Measurements from ENCODE around the gene SNAI1. TPM values are rescaled to one million over a fixed set of nuclear protein-coding genes. Genes with fewer than 3 reads are reported as not detected.

Gene SNAI1
- total and polyA plus RNA-seq, 2 donors (not counting 3 experiments of a cell fraction or from before 2014, with no cell fraction given) = 10.8 to 13.4 TPM

DNA sequence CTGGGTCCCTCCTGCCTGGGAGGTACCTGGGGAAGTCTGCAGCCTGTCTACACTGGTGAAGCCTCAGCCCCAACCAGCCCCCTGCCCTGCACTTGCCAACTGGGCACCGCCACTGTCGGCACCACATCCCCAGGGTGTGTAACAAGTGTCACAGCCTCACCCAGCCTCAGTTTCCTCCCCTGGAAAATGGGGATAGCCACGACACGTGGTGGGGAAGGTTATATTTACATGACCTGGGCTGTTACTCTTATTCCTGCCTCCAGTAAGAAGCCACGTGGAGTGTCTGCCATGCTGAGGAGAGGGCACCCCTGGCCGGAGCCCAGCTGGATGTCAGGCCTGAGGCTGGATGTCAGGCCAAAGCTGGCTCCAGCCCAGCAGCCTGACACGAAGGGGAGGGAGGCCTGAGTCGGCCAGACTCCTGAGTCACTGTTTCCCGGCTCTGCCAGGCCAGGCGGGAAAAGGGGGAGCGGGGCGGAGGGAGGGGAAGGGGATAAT is 44.9 kb downstream of the SNAI1 start:
- peak; percentile 95 for DNase-seq (ENCODE audit: low read depth, low spot score)
- peak overlapping the region; percentile 99 for H3K27ac ChIP-seq (ENCODE audit: insufficient read depth, low read depth, low read length)
- no peaks in the 10 kb centered on the region for H3K36me3 ChIP-seq (ENCODE audit: control insufficient read depth in 2 of 2, extremely low read depth in 1 of 2, insufficient read depth in 2 of 2, low read length in 2 of 2)
- peak overlapping the region; percentile 61 for H3K9ac ChIP-seq (replicated peaks; ENCODE audit: extremely low read depth, insufficient read depth, low read length)
- H3K9me3 ChIP-seq (replicated peaks; ENCODE audit: control insufficient read depth, insufficient read depth, low read length) = no peaks in the 10 kb centered on the region
- H2AFZ ChIP-seq (ENCODE audit: low read depth, low read length) = no peak overlapping the region
- dilution Hi-C loops (cut with MboI; ENCODE audit: extremely low pct_ligation_motif_present, low sequenced_read_pairs) = no loop called here
- intact Hi-C loops (cut with micrococcal nuclease) = no loop called here
- FAIRE-seq = peak; percentile 93
- TF ChIP-seq POLR2A (IDR thresholded peaks at IDR 0.05; ENCODE audit: low read depth, low read length) = peak; percentile 9
- TF ChIP-seq JUN (IDR thresholded peaks at IDR 0.05; ENCODE audit: borderline replicate concordance, insufficient read depth, insufficient read length, low read depth) = no peak
- TF ChIP-seq MAX (IDR thresholded peaks at IDR 0.05; ENCODE audit: insufficient read depth, insufficient read length) = peak; percentile 91
- peak; percentile 73 for TF ChIP-seq FOS (IDR thresholded peaks at IDR 0.05; ENCODE audit: borderline replicate concordance, insufficient read depth, low read length)
- no peak for TF ChIP-seq GATA2 (IDR thresholded peaks at IDR 0.05; ENCODE audit: insufficient read depth, insufficient read length, low read depth, low read length)
- no peak for TF ChIP-seq EZH2 (IDR thresholded peaks at IDR 0.05; ENCODE audit: borderline replicate concordance, low read depth, low read length, severe bottlenecking)
- TF ChIP-seq, protein P1, sequence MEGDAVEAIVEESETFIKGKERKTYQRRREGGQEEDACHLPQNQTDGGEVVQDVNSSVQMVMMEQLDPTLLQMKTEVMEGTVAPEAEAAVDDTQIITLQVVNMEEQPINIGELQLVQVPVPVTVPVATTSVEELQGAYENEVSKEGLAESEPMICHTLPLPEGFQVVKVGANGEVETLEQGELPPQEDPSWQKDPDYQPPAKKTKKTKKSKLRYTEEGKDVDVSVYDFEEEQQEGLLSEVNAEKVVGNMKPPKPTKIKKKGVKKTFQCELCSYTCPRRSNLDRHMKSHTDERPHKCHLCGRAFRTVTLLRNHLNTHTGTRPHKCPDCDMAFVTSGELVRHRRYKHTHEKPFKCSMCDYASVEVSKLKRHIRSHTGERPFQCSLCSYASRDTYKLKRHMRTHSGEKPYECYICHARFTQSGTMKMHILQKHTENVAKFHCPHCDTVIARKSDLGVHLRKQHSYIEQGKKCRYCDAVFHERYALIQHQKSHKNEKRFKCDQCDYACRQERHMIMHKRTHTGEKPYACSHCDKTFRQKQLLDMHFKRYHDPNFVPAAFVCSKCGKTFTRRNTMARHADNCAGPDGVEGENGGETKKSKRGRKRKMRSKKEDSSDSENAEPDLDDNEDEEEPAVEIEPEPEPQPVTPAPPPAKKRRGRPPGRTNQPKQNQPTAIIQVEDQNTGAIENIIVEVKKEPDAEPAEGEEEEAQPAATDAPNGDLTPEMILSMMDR (IDR thresholded peaks at IDR 0.05; ENCODE audit: extremely low read depth in 1 of 2, insufficient read depth in 1 of 2, low read depth in 1 of 2, low read length in 2 of 2) = no peak
- TF ChIP-seq MYC (IDR thresholded peaks at IDR 0.05; ENCODE audit: low read depth, low read length) = peak; percentile 95
- TF ChIP-seq POLR2AphosphoS5 (IDR thresholded peaks at IDR 0.05; ENCODE audit: insufficient read depth, low read depth, low read length) = peak; percentile 91
- H4K20me1 ChIP-seq (replicated peaks; ENCODE audit: control insufficient read depth, extremely low read depth, insufficient read depth, low read length) = no peaks in the 10 kb centered on the region
- no peak overlapping the region for H3K4me2 ChIP-seq (ENCODE audit: insufficient read depth, low read length)
- H3K27me3 ChIP-seq (ENCODE audit: control insufficient read depth in 2 of 2, insufficient read depth in 2 of 2, low read length in 2 of 2) = no peaks in the 10 kb centered on the region
- ChIA-PET CTCF (interaction anchor here (0.7 to 2.1 kb wide), 6 partner anchors 15 to 48 kb away, joined by 3 to 7 read pairs (median 6); no protein-coding TSS in a partner anchor), POLR2A (interaction anchor here (0.7 kb wide), 1 partner anchor 39 kb away, joined by 4 read pairs; no protein-coding TSS in a partner anchor)
- no peak overlapping the region for H3K4me3 ChIP-seq (replicated peaks in 1 of 3; ENCODE audit: insufficient read depth in 1 of 3, low read depth in 1 of 3, low read length in 3 of 3)
- no TSS peak for BruUV-seq (replicated peaks)
- peaks cover 43% of the 10 kb centered on the region for H3K4me1 ChIP-seq (ENCODE audit: control insufficient read depth, extremely low read depth, insufficient read depth, low read length)
- H3K9me1 ChIP-seq (replicated peaks; ENCODE audit: control insufficient read depth, extremely low read depth, insufficient read depth, low read length) = no peaks in the 10 kb centered on the region
- H3K79me2 ChIP-seq (ENCODE audit: control insufficient read depth, insufficient read depth, low read length) = no peaks in the 10 kb centered on the region
